Heart left ventricle (tissue), 13 donors: ENCODE measurements around the gene P4HB.

Source experiments
- CTCF ChIP-seq, 12 donors: fragments of 200-600 bp; sonication (generic) in 4 of 12; IDR thresholded peaks; one replicate each; pipeline versions ENCODE4 v1.5.0 to v1.8.0; 2018 to 2022; ENCODE audit warnings: antibody characterized with exemption in 12 of 12, mild to moderate bottlenecking in 5 of 12
- POLR2A ChIP-seq, 2 donors: fragments of 450-650 bp; IDR thresholded peaks; one replicate each; pipeline ENCODE4 v1.6.1; 2017; ENCODE audit warnings: antibody characterized with exemption in 2 of 2, mild to moderate bottlenecking in 2 of 2, moderate library complexity in 2 of 2
- donor health status: ischemic (EF 13 %, LVEDD 7.1; RV severe dilation, severe dysfunction).
- donor health status: DM: no; HTN: yes; CAD: no.
- donor health status: DM: no; HTN: no; CAD: no.
- donor health status: ischemic (EF 25% LVEDD 6.9; RV normal size, moderate dysfunction).
- donor health status: ischemic (EF 25% LVEDD 5.7; RV mildly dilated, moderate dysfunction).
- donor health status: ischemic (EF 35%, LVEDD 5.7; RV mildly dilated, moderate dysfunction).
- donor health status: nonischemic (EF 11% LVEDD 7.7; RV severe dilation, severe dysfunction).
- donor health status: DM: yes; HTN: yes; CAD: no.
- donor health status: PGD.
- donor health status: ischemic (EF 29% LVEDD 5.4; RV normal size, mild dysfunction).
- donor health status: nonischemic (EF 23%, LVEDD 6.1; RV moderate dilation, normal function).

- TF ChIP-seq POLR2A (IDR thresholded peaks at IDR 0.05) (no peak), CTCF (IDR thresholded peaks at IDR 0.05) (no peak)
These were observed 28.0 kb upstream of the P4HB start for GRCh38 chr17:81888105-81888987.
